Smooth muscle cell (in vitro differentiated cells): ENCODE data around the gene MTMR12. TPM values are rescaled to one million over a fixed set of nuclear protein-coding genes. Genes with fewer than 3 reads are reported as not detected.

Source experiments
- DNase-seq: peaks from one replicate; lab custom pipeline; 2025; ENCODE audit not compliant: unreplicated experiment; lab: John Stamatoyannopoulos, UW
- H2AFZ ChIP-seq: fragments of 200-600 bp; sonication (generic); 2 replicates; pipeline ENCODE4 v1.6.0; 2016; ENCODE audit warnings: antibody characterized with exemption, low read depth, mild to moderate bottlenecking
- H3F3A ChIP-seq: fragments of 200-600 bp; sonication (generic); 2 replicates; pipeline ENCODE4 v1.6.0; 2017; ENCODE audit warnings: antibody characterized with exemption, low read depth
- H3K27ac ChIP-seq: fragments of 200-600 bp; sonication (generic); 2 replicates; pipeline ENCODE4 v1.5.1; 2016; ENCODE audit warnings: low read depth, mild to moderate bottlenecking
- H3K27me3 ChIP-seq: fragments of 200-600 bp; sonication (generic); 2 replicates; pipeline ENCODE4 v1.6.1; 2016; ENCODE audit warnings: low read depth, mild to moderate bottlenecking
- H3K36me3 ChIP-seq: fragments of 200-600 bp; sonication (generic); 2 replicates; pipeline ENCODE4 v1.5.1; 2016; ENCODE audit warnings: low read depth
- H3K4me1 ChIP-seq: fragments of 200-600 bp; sonication (generic); 2 replicates; pipeline ENCODE4 v1.5.1; 2016; ENCODE audit warnings: low read depth
- H3K4me2 ChIP-seq: fragments of 200-600 bp; sonication (generic); 2 replicates; pipeline ENCODE4 v1.6.0; 2016; ENCODE audit warnings: mild to moderate bottlenecking
- H3K4me3 ChIP-seq: fragments of 200-600 bp; sonication (generic); 2 replicates; pipeline ENCODE4 v1.5.1; 2016; ENCODE audit warnings: mild to moderate bottlenecking
- H3K79me2 ChIP-seq: fragments of 200-600 bp; sonication (generic); 2 replicates; pipeline ENCODE4 v1.6.0; 2016; ENCODE audit warnings: low read depth, mild to moderate bottlenecking
- H3K9ac ChIP-seq: fragments of 200-600 bp; sonication (generic); 2 replicates; pipeline ENCODE4 v1.6.0; 2016; ENCODE audit warnings: low read depth
- H3K9me3 ChIP-seq: fragments of 200-600 bp; sonication (generic); replicated peaks from 2 replicates; pipeline ENCODE4 v1.5.1; 2016; ENCODE audit warnings: low read depth
- H4K20me1 ChIP-seq: fragments of 200-600 bp; sonication (generic); 2 replicates; pipeline ENCODE4 v1.6.0; 2016; ENCODE audit warnings: low read depth
- CTCF ChIP-seq: fragments of 200-600 bp; sonication (generic); IDR thresholded peaks from 2 replicates; pipeline ENCODE4 v1.5.1; 2017; ENCODE audit warnings: borderline replicate concordance, mild to moderate bottlenecking, antibody characterized with exemption; ENCODE audit not compliant: insufficient read depth, poor library complexity, severe bottlenecking
- WGBS: methylation state at CpG from one replicate; pipeline ENCODE4 v1.1.7; 2016; ENCODE audit warnings: low lambda C conversion rate; 5-methylcytosine and 5-hydroxymethylcytosine counted together
- polyA plus RNA-seq: library from polyadenylated mRNA; unstranded; fragments of >200 nt; fragmentation: Nextera tagmentation; extraction: Ambion mirVana; gene quantifications from 2 replicates; pipeline ENCODE4 v1.2.1, GENCODE V29; 2016
- total RNA-seq: library from RNA; depleted of rRNA; stranded (reverse); fragments of >200 nt; gene quantifications from 2 replicates; pipeline ENCODE4 v1.2.3, GENCODE V29; 2014

Gene MTMR12
- total and polyA plus RNA-seq, 2 experiments from 2014 or later = 4.4 to 8.6 TPM

GRCh38 chr5:32201122-32201753 lies 111.5 kb downstream of the MTMR12 start:
- Histone ChIP-seq H3K27me3 (no peaks in the 10 kb centered on the region), H3K4me3 (no peak overlapping the region), H4K20me1 (no peaks in the 10 kb centered on the region), H3K4me2 (no peak overlapping the region), H3K79me2 (no peaks in the 10 kb centered on the region), H3K36me3 (no peaks in the 10 kb centered on the region), H2AFZ (no peak overlapping the region), H3K9ac (no peak overlapping the region), H3K27ac (no peak overlapping the region), H3F3A (no peaks in the 10 kb centered on the region), H3K4me1 (no peaks in the 10 kb centered on the region), H3K9me3 (no peaks in the 10 kb centered on the region)
- no peak for TF ChIP-seq CTCF
- WGBS = 68% methylated on average over 3 of the region's 3 CpGs
- DNase-seq = no peak

GRCh38 chr5:32197032-32197431 lies 115.7 kb downstream of the MTMR12 start:
- DNase-seq = no peak
- Histone ChIP-seq H4K20me1 (no peaks in the 10 kb centered on the region), H3K36me3 (no peaks in the 10 kb centered on the region), H3F3A (no peaks in the 10 kb centered on the region), H3K4me2 (no peak overlapping the region), H3K4me1 (no peaks in the 10 kb centered on the region), H3K27ac (no peak overlapping the region), H3K9ac (no peak overlapping the region), H3K4me3 (no peak overlapping the region), H3K9me3 (no peaks in the 10 kb centered on the region), H2AFZ (no peak overlapping the region), H3K79me2 (no peaks in the 10 kb centered on the region), H3K27me3 (no peaks in the 10 kb centered on the region)
- WGBS = 91% methylated on average over 6 of the region's 6 CpGs
- no peak for TF ChIP-seq CTCF

GRCh38 chr5:32195265-32195664 lies 117.5 kb downstream of the MTMR12 start:
- Histone ChIP-seq H3K36me3 (no peaks in the 10 kb centered on the region), H3F3A (no peaks in the 10 kb centered on the region), H3K9ac (no peak overlapping the region), H3K27ac (no peak overlapping the region), H3K4me1 (no peaks in the 10 kb centered on the region), H3K4me2 (no peak overlapping the region), H2AFZ (no peak overlapping the region), H3K4me3 (no peak overlapping the region), H3K27me3 (no peaks in the 10 kb centered on the region), H4K20me1 (no peaks in the 10 kb centered on the region), H3K9me3 (no peaks in the 10 kb centered on the region), H3K79me2 (no peaks in the 10 kb centered on the region)
- 93% methylated on average over 5 of the region's 5 CpGs for WGBS
- no peak for DNase-seq
- no peak for TF ChIP-seq CTCF

- H3K9me3 ChIP-seq = no peaks in the 10 kb centered on the region
- H2AFZ ChIP-seq = peak overlapping the region; percentile 76
- H4K20me1 ChIP-seq = no peaks in the 10 kb centered on the region
- H3K9ac ChIP-seq = no peak overlapping the region
- H3F3A ChIP-seq = no peaks in the 10 kb centered on the region
- H3K4me3 ChIP-seq = no peak overlapping the region
- no peaks in the 10 kb centered on the region for H3K4me1 ChIP-seq
- peak overlapping the region; percentile 70 for H3K4me2 ChIP-seq
- TF ChIP-seq CTCF = no peak
- WGBS = 56% methylated on average over 7 of the region's 7 CpGs
- H3K27me3 ChIP-seq = no peaks in the 10 kb centered on the region
- no peaks in the 10 kb centered on the region for H3K36me3 ChIP-seq
- no peak for DNase-seq
- H3K79me2 ChIP-seq = no peaks in the 10 kb centered on the region
- H3K27ac ChIP-seq = no peak overlapping the region
Measured at GRCh38 chr5:32193591-32193990, 119.1 kb downstream of the MTMR12 start.
